Common myeloid progenitor, CD34-positive (primary cell): ENCODE data around the gene B3GALT5.
"Not testable (repeated sequence)": the region's sequence is repeated elsewhere in the genome, so short reads cannot be mapped to it uniquely, and the experiment has no call there.

Source experiments
- CTCF ChIA-PET: fragments of 350-600 bp; sonication (Branson Sonifier 250); formaldehyde crosslinking; loops from one replicate; lab custom pipeline; 2021; ENCODE audit warnings: antibody characterized with exemption; lab: Charles Lee
- POLR2A ChIA-PET: fragments of 350-600 bp; sonication (Branson Sonifier 250); formaldehyde crosslinking; loops from one replicate; lab custom pipeline; 2021; ENCODE audit warnings: antibody characterized with exemption; lab: Charles Lee
- DNase-seq, 3 donors: peaks; one replicate each; pipeline versions ENCODE4 v3.0.0 to v3.0.0-alpha.2; 2013
- H3K27ac ChIP-seq, 2 experiments: 1 replicate in 1 of 2; 2 replicates in 1 of 2; pipeline ENCODE4 v1.7.0; 2013; ENCODE audit warnings: inconsistent platforms in 2 of 2, low read length in 2 of 2, mild to moderate bottlenecking in 2 of 2, low read depth in 1 of 2, moderate library complexity in 1 of 2; ENCODE audit not compliant: severe bottlenecking in 2 of 2, insufficient read depth in 1 of 2, poor library complexity in 1 of 2
- H3K27me3 ChIP-seq, 5 experiments: replicated peaks in 2 of 5; 1 replicate in 3 of 5; 2 replicates in 2 of 5; pipeline versions ENCODE4 v1.6.1 to v1.7.0; 2013; ENCODE audit warnings: low read length in 4 of 5, mild to moderate bottlenecking in 2 of 5, moderate library complexity in 2 of 5, inconsistent platforms in 1 of 5; ENCODE audit not compliant: insufficient read depth in 5 of 5, control insufficient read depth in 4 of 5
- H3K36me3 ChIP-seq, 4 experiments: 1 replicate in 2 of 4; 2 replicates in 2 of 4; pipeline versions ENCODE4 v1.6.1 to v1.7.0; 2013; ENCODE audit warnings: low read length in 3 of 4, control low read depth in 1 of 4, mild to moderate bottlenecking in 1 of 4; ENCODE audit not compliant: control insufficient read depth in 4 of 4, insufficient read depth in 4 of 4
- H3K4me1 ChIP-seq, 4 experiments: 1 replicate in 3 of 4; 2 replicates in 1 of 4; pipeline versions ENCODE4 v1.6.1 to v1.7.1; 2013; ENCODE audit warnings: low read length in 3 of 4, mild to moderate bottlenecking in 3 of 4, control low read depth in 1 of 4, inconsistent platforms in 1 of 4, moderate library complexity in 1 of 4; ENCODE audit not compliant: control insufficient read depth in 4 of 4, insufficient read depth in 4 of 4; ENCODE audit errors: control extremely low read depth in 1 of 4
- H3K4me3 ChIP-seq, 7 experiments: 1 replicate in 4 of 7; 2 replicates in 3 of 7; pipeline versions ENCODE4 v1.5.1 to v1.7.0; 2013; ENCODE audit warnings: mild to moderate bottlenecking in 7 of 7, low read length in 6 of 7, moderate library complexity in 6 of 7, inconsistent platforms in 2 of 7, low read depth in 2 of 7, control low read depth in 1 of 7; ENCODE audit not compliant: insufficient read depth in 4 of 7, control insufficient read depth in 1 of 7; ENCODE audit errors: extremely low read depth in 1 of 7
- H3K9me3 ChIP-seq, 5 experiments: 1 replicate in 4 of 5; 2 replicates in 1 of 5; pipeline versions ENCODE4 v1.6.1 to v1.7.1; 2013; ENCODE audit warnings: low read length in 4 of 5, mild to moderate bottlenecking in 2 of 5, inconsistent platforms in 1 of 5, low read depth in 1 of 5, moderate library complexity in 1 of 5; ENCODE audit not compliant: control insufficient read depth in 4 of 5, insufficient read depth in 2 of 5; ENCODE audit errors: control extremely low read depth in 1 of 5
- WGBS: methylation state at CpG from one replicate; pipeline ENCODE4 v1.1.5; 2013; ENCODE audit not compliant: insufficient coverage; 5-methylcytosine and 5-hydroxymethylcytosine counted together

The B3GALT5 gene

GRCh38 chr21:39579734-39580332 is 32.9 kb upstream of the B3GALT5 start:
- POLR2A ChIA-PET: no interaction called here
- no peaks in the 10 kb centered on the region for H3K9me3 ChIP-seq
- WGBS: 97% methylated on average over 13 of the region's 16 CpGs
- DNase-seq: no peak
- H3K4me3 ChIP-seq: no peak overlapping the region
- H3K36me3 ChIP-seq: no peaks in the 10 kb centered on the region
- no peaks in the 10 kb centered on the region for H3K4me1 ChIP-seq
- H3K27ac ChIP-seq: no peak overlapping the region
- CTCF ChIA-PET: no interaction called here
- peaks cover 0 to 9% (median 2%) of the 10 kb centered on the region in 5 experiments for H3K27me3 ChIP-seq

GRCh38 chr21:39580744-39581143 is 32.0 kb upstream of the B3GALT5 start:
- WGBS: no CpG with 5 or more reads among the region's 2 CpGs
- Histone ChIP-seq H3K4me3 (no peak overlapping the region), H3K27ac (no peak overlapping the region), H3K9me3 (no peaks in the 10 kb centered on the region), H3K36me3 (no peaks in the 10 kb centered on the region), H3K27me3 (peaks cover 0 to 7% (median 2%) of the 10 kb centered on the region in 5 experiments), H3K4me1 (no peaks in the 10 kb centered on the region)
- CTCF ChIA-PET: no interaction called here
- POLR2A ChIA-PET: no interaction called here
- DNase-seq: no peak

DNA sequence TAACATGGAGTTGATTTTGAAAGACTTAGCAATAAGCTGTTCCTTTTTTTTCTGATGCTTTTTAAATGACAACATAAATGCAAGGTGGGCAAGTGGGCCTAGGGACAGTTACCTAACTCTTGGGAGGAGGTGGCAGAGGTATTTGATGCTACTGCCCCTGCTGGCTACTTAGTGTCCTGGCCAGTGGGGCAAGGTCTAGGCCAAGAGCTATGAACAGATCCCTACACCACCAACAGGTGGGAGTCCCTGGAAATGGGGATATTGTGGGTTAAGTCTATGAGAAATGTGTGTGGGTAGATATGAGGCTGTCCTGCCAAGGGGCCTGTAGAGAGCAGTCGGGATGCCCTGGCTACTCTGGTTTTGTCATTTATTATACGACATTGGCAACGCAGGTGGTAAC is 31.3 kb upstream of the B3GALT5 start:
- 100% methylated on average over 3 of the region's 3 CpGs for WGBS
- POLR2A ChIA-PET: no interaction called here

GRCh38 chr21:39582749-39583148 is 30.0 kb upstream of the B3GALT5 start:
- Histone ChIP-seq H3K4me1 (no peaks in the 10 kb centered on the region), H3K36me3 (no peaks in the 10 kb centered on the region), H3K27me3 (peaks cover 0 to 2% (median 0%) of the 10 kb centered on the region in 5 experiments), H3K27ac (no peak overlapping the region), H3K4me3 (no peak overlapping the region), H3K9me3 (peaks cover 0 to 5% (median 0%) of the 10 kb centered on the region in 5 experiments)
- POLR2A ChIA-PET: no interaction called here
- CTCF ChIA-PET: no interaction called here
- WGBS: 96% methylated on average over 4 of the region's 4 CpGs
- no peak for DNase-seq

More for the DNA sequence above, 31.3 kb upstream of the B3GALT5 start:
- Histone ChIP-seq H3K36me3 (no peaks in the 10 kb centered on the region), H3K4me1 (no peaks in the 10 kb centered on the region), H3K27me3 (peaks cover 0 to 5% (median 0%) of the 10 kb centered on the region in 5 experiments), H3K9me3 (no peaks in the 10 kb centered on the region), H3K27ac (no peak overlapping the region), H3K4me3 (no peak overlapping the region)
- DNase-seq: no peak
- CTCF ChIA-PET: no interaction called here

DNA sequence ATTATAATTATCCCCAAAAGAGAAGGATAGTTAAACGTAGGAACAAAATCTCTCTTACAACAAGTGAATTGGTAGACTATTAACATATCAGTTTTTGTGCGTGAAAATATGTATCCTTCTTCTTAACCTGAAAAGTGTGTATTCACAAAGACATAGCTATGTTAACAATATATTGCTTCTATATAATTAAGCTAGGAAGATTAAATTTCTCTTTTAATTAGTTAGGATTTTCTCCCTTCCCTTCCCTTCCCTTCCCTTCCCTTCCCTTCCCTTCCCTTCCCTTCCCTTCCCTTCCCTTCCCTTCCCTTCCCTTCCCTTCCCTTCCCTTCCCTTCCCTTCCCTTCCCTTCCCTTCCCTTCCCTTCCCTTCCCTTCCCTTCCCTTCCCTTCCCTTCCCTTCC is 29.2 kb upstream of the B3GALT5 start:
- H3K4me3 ChIP-seq, POLR2A ChIA-PET, H3K4me1 ChIP-seq, DNase-seq, H3K36me3 ChIP-seq, CTCF ChIA-PET, H3K9me3 ChIP-seq, H3K27ac ChIP-seq, H3K27me3 ChIP-seq: not testable (repeated sequence)
- no CpG with 5 or more reads among the region's 2 CpGs for WGBS

- Histone ChIP-seq H3K4me3 (no peak overlapping the region), H3K27me3 (peaks cover 0 to 3% (median 0%) of the 10 kb centered on the region in 5 experiments), H3K4me1 (no peaks in the 10 kb centered on the region), H3K27ac (no peak overlapping the region), H3K36me3 (no peaks in the 10 kb centered on the region), H3K9me3 (peaks cover 0 to 11% (median 0%) of the 10 kb centered on the region in 5 experiments)
- ChIA-PET CTCF (interaction anchor here (0.7 kb wide), 1 partner anchor 750 kb away, joined by 3 read pairs; no protein-coding TSS in a partner anchor), POLR2A (no interaction called here)
- DNase-seq: no peak
- 80% methylated on average over 1 of the region's 4 CpGs for WGBS
These were observed 25.4 kb upstream of the B3GALT5 start for GRCh38 chr21:39587376-39587775.

DNA sequence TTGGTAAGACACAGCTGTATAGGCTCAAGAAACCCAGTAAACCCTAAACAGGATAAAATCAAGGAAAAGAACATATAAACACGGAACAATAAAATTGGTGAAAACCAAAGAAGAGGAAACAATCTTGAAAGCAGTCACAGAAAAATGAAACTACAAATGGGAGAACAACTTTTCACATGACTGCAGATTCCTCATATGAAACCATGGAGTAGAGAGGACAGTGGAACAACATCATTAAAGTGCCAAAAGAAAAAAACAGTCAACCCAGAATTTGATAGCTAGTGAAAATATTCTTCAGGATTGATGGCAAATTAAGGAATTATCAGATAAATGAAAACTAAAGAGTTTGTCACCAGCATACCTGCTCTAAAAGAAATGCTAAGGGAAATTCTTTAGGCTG is 23.9 kb upstream of the B3GALT5 start:
- no CpG with 5 or more reads among the region's 1 CpG for WGBS
- CTCF ChIA-PET: no interaction called here

More for the DNA sequence above, 23.9 kb upstream of the B3GALT5 start:
- no peak overlapping the region for H3K4me3 ChIP-seq
- H3K27ac ChIP-seq: no peak overlapping the region
- peaks cover 0 to 11% (median 0%) of the 10 kb centered on the region in 5 experiments for H3K9me3 ChIP-seq
- POLR2A ChIA-PET: no interaction called here
- DNase-seq: no peak
- no peaks in the 10 kb centered on the region for H3K4me1 ChIP-seq
- peaks cover 0 to 3% (median 0%) of the 10 kb centered on the region in 5 experiments for H3K27me3 ChIP-seq
- no peaks in the 10 kb centered on the region for H3K36me3 ChIP-seq
